T-helper 1 cell (primary cell): Measurements from ENCODE around the gene EIF4G3.
"Not testable (repeated sequence)": the region's sequence is repeated elsewhere in the genome, so short reads cannot be mapped to it uniquely, and the experiment has no call there.

ENCODE experiments used
- DNase-seq, 5 donors: peaks; one replicate each; pipeline ENCODE4 v3.0.0-alpha.2; 2012 to 2020

EIF4G3 gene

GRCh38 chr1:20792196-20792595, 384.5 kb downstream of the EIF4G3 start:
- DNase-seq, result no peak

- no peak for DNase-seq
Observed at GRCh38 chr1:20790785-20791184, 385.9 kb downstream of the EIF4G3 start.

- not testable (repeated sequence) for DNase-seq
Observed at GRCh38 chr1:20789598-20789997, 387.1 kb downstream of the EIF4G3 start.

- no peak for DNase-seq
Observed at GRCh38 chr1:20787840-20788795, 388.6 kb downstream of the EIF4G3 start.

GRCh38 chr1:20787029-20787839, 389.5 kb downstream of the EIF4G3 start, which contains the start of gene HP1BP3:
Gene HP1BP3 (minus strand): TSS chr1:20787307. CDS start chr1:20780440, 6,867 bp downstream.
- peak; percentile 72 to 87 (median 74) for DNase-seq

- DNase-seq, result peak; percentile 92 to 97 (median 94)
Observed at GRCh38 chr1:20786253-20787028, 390.3 kb downstream of the EIF4G3 start.

GRCh38 chr1:20785907-20786252, 390.8 kb downstream of the EIF4G3 start:
- DNase-seq, result no peak

- no peak for DNase-seq
Observed at GRCh38 chr1:20775700-20776099, 401.0 kb downstream of the EIF4G3 start.

GRCh38 chr1:20771780-20772179, 404.9 kb downstream of the EIF4G3 start:
- no peak for DNase-seq

- DNase-seq, result no peak
Observed at GRCh38 chr1:20770314-20771087, 406.2 kb downstream of the EIF4G3 start.

- no peak for DNase-seq
Observed at GRCh38 chr1:20767271-20767670, 409.4 kb downstream of the EIF4G3 start.

- no peak for DNase-seq
Observed at GRCh38 chr1:20763417-20763816, 413.3 kb downstream of the EIF4G3 start.

GRCh38 chr1:20760322-20760721, 416.4 kb downstream of the EIF4G3 start:
- DNase-seq, result no peak
